CD14-positive monocyte (primary cell): Measurements from ENCODE around the gene MGAT5B. TPM values are rescaled to one million over a fixed set of nuclear protein-coding genes. Genes with fewer than 3 reads are reported as not detected.

Source experiments
- DNase-seq, 3 donors: peaks; one replicate each; pipeline ENCODE4 v3.0.0-alpha.2; 2011 to 2022
- H2AFZ ChIP-seq: 2 replicates; pipeline ENCODE4 v1.6.0; 2012; ENCODE audit warnings: mild to moderate bottlenecking, low read depth, low read length, inconsistent platforms; ENCODE audit not compliant: insufficient read depth, poor library complexity, severe bottlenecking
- H3K27ac ChIP-seq, 2 donors: 1 replicate in 1 of 2; 2 replicates in 1 of 2; pipeline ENCODE4 v1.5.1; 2012 to 2013; ENCODE audit warnings: low read length in 2 of 2, control low read depth in 1 of 2, inconsistent platforms in 1 of 2, low read depth in 1 of 2, mild to moderate bottlenecking in 1 of 2
- H3K27me3 ChIP-seq, 2 donors: one replicate each; pipeline versions ENCODE4 v1.6.0 to v1.6.1; 2011 to 2013; ENCODE audit warnings: low read length in 2 of 2; ENCODE audit not compliant: control insufficient read depth in 2 of 2, insufficient read depth in 2 of 2
- H3K36me3 ChIP-seq, 2 donors: replicated peaks in 1 of 2; 1 replicate in 1 of 2; 2 replicates in 1 of 2; pipeline versions ENCODE4 v1.5.1 to v1.6.1; 2012 to 2013; ENCODE audit warnings: low read length in 2 of 2, control low read depth in 1 of 2, inconsistent platforms in 1 of 2, mild to moderate bottlenecking in 1 of 2; ENCODE audit not compliant: insufficient read depth in 2 of 2, control insufficient read depth in 1 of 2
- H3K4me1 ChIP-seq, 2 donors: 1 replicate in 1 of 2; 2 replicates in 1 of 2; pipeline versions ENCODE4 v1.5.1 to v1.6.1; 2012 to 2013; ENCODE audit warnings: low read length in 2 of 2, control low read depth in 1 of 2, inconsistent platforms in 1 of 2, mild to moderate bottlenecking in 1 of 2, moderate library complexity in 1 of 2; ENCODE audit not compliant: insufficient read depth in 2 of 2, control insufficient read depth in 1 of 2
- H3K4me2 ChIP-seq: replicated peaks from 2 replicates; pipeline ENCODE3; 2012; ENCODE audit warnings: low read length, moderate library complexity, mild to moderate bottlenecking; ENCODE audit not compliant: poor library complexity, severe bottlenecking; ENCODE audit errors: extremely low read depth
- H3K4me3 ChIP-seq, 3 experiments: fragments of 200-600 bp in 1 of 3; sonication (generic) in 1 of 3; replicated peaks in 1 of 3; 1 replicate in 2 of 3; 2 replicates in 1 of 3; pipeline ENCODE4 v1.5.1; 2011 to 2013; ENCODE audit warnings: low read length in 3 of 3, mild to moderate bottlenecking in 3 of 3, control low read depth in 2 of 3, low read depth in 2 of 3, inconsistent platforms in 1 of 3, moderate library complexity in 1 of 3
- H3K79me2 ChIP-seq: 2 replicates; pipeline ENCODE4 v1.6.0; 2012; ENCODE audit warnings: mild to moderate bottlenecking, control low read depth, inconsistent platforms, low read length, moderate library complexity; ENCODE audit not compliant: insufficient read depth
- H3K9ac ChIP-seq: 2 replicates; pipeline ENCODE4 v1.6.0; 2017; ENCODE audit warnings: low read length, mild to moderate bottlenecking; ENCODE audit not compliant: insufficient read depth, poor library complexity, severe bottlenecking
- H3K9me3 ChIP-seq, 2 donors: replicated peaks in 1 of 2; 1 replicate in 1 of 2; 2 replicates in 1 of 2; pipeline versions ENCODE4 v1.5.1 to v1.6.1; 2012 to 2013; ENCODE audit warnings: low read length in 2 of 2, control low read depth in 1 of 2; ENCODE audit not compliant: control insufficient read depth in 1 of 2, insufficient read depth in 1 of 2
- H4K20me1 ChIP-seq: 2 replicates; pipeline ENCODE4 v1.6.0; 2012; ENCODE audit warnings: mild to moderate bottlenecking, low read length, control low read depth, moderate library complexity; ENCODE audit not compliant: insufficient read depth
- H3K27ac Mint-ChIP-seq, 7 donors: one replicate each; pipeline ENCODE4 v1.8.0; 2020; ENCODE audit warnings: mild to moderate bottlenecking in 7 of 7, mixed read lengths in 7 of 7, moderate library complexity in 6 of 7, inconsistent platforms in 2 of 7
- H3K27me3 Mint-ChIP-seq, 3 donors: one replicate each; pipeline ENCODE4 v1.8.0; 2021 to 2022; ENCODE audit warnings: low read depth in 3 of 3, mild to moderate bottlenecking in 3 of 3, mixed read lengths in 3 of 3, moderate library complexity in 3 of 3, inconsistent platforms in 1 of 3
- H3K36me3 Mint-ChIP-seq, 2 donors: one replicate each; pipeline ENCODE4 v1.8.0; 2020; ENCODE audit warnings: mixed read lengths in 2 of 2, inconsistent platforms in 1 of 2, mild to moderate bottlenecking in 1 of 2
- H3K4me1 Mint-ChIP-seq: one replicate; pipeline ENCODE4 v1.8.0; 2020; ENCODE audit warnings: mild to moderate bottlenecking, mixed read lengths
- H3K4me3 Mint-ChIP-seq, 2 donors: one replicate each; pipeline ENCODE4 v1.8.0; 2020; ENCODE audit warnings: mild to moderate bottlenecking in 2 of 2, mixed read lengths in 2 of 2, moderate library complexity in 1 of 2
- H3K9me3 Mint-ChIP-seq, 7 donors: one replicate each; pipeline ENCODE4 v1.8.0; 2020 to 2022; ENCODE audit warnings: mixed read lengths in 7 of 7, mild to moderate bottlenecking in 6 of 7, moderate library complexity in 6 of 7, inconsistent platforms in 2 of 7
- WGBS: methylation state at CpG from one replicate; pipeline ENCODE4 v1.1.5; 2013; ENCODE audit warnings: missing lambda C conversion rate; ENCODE audit not compliant: insufficient coverage; 5-methylcytosine and 5-hydroxymethylcytosine counted together
- intact Hi-C, 2 donors: fragments of 100-400 bp; cut with micrococcal nuclease; formaldehyde crosslinking; loops; one replicate each; pipeline versions ENCODE4 v1.15.0 to v1.15.1; 2023
- polyA plus RNA-seq, 3 donors: library from polyadenylated mRNA; depleted of rRNA in 1 of 3; unstranded in 2 of 3; stranded (reverse) in 1 of 3; fragments of 300-500 nt in 2 of 3; fragments of >200 nt in 1 of 3; fragmentation: Illumina TruSeq in 2 of 3; gene quantifications; 1 replicate in 2 of 3; 2 replicates in 1 of 3; pipeline ENCODE4 v1.2.3, GENCODE V29; 2012 to 2021
- TF ChIP-seq, protein P1 (sequence below): fragments of 200-600 bp; IDR thresholded peaks from one replicate; pipeline ENCODE4 v1.8.0; 2022; ENCODE audit warnings: antibody characterized with exemption, mild to moderate bottlenecking

The MGAT5B gene
- polyA plus RNA-seq, 3 donors: not detected

GRCh38 chr17:76877437-76877836 lies 9.2 kb downstream of the MGAT5B start:
- H3K9me3 Mint-ChIP-seq: peaks cover 10 to 26% (median 19%) of the 10 kb centered on the region in 7 donors
- no peak overlapping the region for H3K9ac ChIP-seq
- H3K4me3 Mint-ChIP-seq: no peak overlapping the region
- H3K36me3 ChIP-seq: no peaks in the 10 kb centered on the region
- H2AFZ ChIP-seq: no peak overlapping the region
- no peaks in the 10 kb centered on the region for H4K20me1 ChIP-seq
- no peak overlapping the region for H3K4me2 ChIP-seq
- intact Hi-C loops: loop anchor here in 1 of 2 donors (10.0 kb wide), 1 partner anchor 177 kb away; no protein-coding TSS in a partner anchor
- no peak overlapping the region for H3K27ac Mint-ChIP-seq
- TF ChIP-seq, protein P1, sequence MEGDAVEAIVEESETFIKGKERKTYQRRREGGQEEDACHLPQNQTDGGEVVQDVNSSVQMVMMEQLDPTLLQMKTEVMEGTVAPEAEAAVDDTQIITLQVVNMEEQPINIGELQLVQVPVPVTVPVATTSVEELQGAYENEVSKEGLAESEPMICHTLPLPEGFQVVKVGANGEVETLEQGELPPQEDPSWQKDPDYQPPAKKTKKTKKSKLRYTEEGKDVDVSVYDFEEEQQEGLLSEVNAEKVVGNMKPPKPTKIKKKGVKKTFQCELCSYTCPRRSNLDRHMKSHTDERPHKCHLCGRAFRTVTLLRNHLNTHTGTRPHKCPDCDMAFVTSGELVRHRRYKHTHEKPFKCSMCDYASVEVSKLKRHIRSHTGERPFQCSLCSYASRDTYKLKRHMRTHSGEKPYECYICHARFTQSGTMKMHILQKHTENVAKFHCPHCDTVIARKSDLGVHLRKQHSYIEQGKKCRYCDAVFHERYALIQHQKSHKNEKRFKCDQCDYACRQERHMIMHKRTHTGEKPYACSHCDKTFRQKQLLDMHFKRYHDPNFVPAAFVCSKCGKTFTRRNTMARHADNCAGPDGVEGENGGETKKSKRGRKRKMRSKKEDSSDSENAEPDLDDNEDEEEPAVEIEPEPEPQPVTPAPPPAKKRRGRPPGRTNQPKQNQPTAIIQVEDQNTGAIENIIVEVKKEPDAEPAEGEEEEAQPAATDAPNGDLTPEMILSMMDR: no peak
- H3K27me3 Mint-ChIP-seq: peaks cover 12 to 23% (median 15%) of the 10 kb centered on the region in 3 donors
- no peak for DNase-seq
- no peak overlapping the region for H3K27ac ChIP-seq
- H3K4me1 Mint-ChIP-seq: peaks cover 4% of the 10 kb centered on the region
- 94% methylated on average over 9 of the region's 9 CpGs for WGBS
- peaks cover 16 to 28% of the 10 kb centered on the region in 2 donors for H3K9me3 ChIP-seq
- no peaks in the 10 kb centered on the region for H3K36me3 Mint-ChIP-seq
- H3K27me3 ChIP-seq: peaks cover 0 to 6% of the 10 kb centered on the region in 2 donors
- H3K4me3 ChIP-seq: no peak overlapping the region
- no peaks in the 10 kb centered on the region for H3K4me1 ChIP-seq
- H3K79me2 ChIP-seq: no peaks in the 10 kb centered on the region

- no peak overlapping the region for H3K9ac ChIP-seq
- Mint-ChIP-seq H3K4me1 (no peaks in the 10 kb centered on the region), H3K9me3 (peaks cover 10 to 25% (median 19%) of the 10 kb centered on the region in 7 donors), H3K27ac (no peak overlapping the region), H3K4me3 (no peak overlapping the region), H3K36me3 (no peaks in the 10 kb centered on the region), H3K27me3 (peaks cover 8 to 16% (median 12%) of the 10 kb centered on the region in 3 donors)
- H3K27me3 ChIP-seq: no peaks in the 10 kb centered on the region
- H3K27ac ChIP-seq: no peak overlapping the region
- 93% methylated on average over 2 of the region's 6 CpGs for WGBS
- no peak overlapping the region for H3K4me3 ChIP-seq
- TF ChIP-seq, protein P1: no peak
- no peaks in the 10 kb centered on the region for H4K20me1 ChIP-seq
- no peak for DNase-seq
- no peak overlapping the region for H3K4me2 ChIP-seq
- no peaks in the 10 kb centered on the region for H3K79me2 ChIP-seq
- intact Hi-C loops: loop anchor here in 1 of 2 donors (10.0 kb wide), 1 partner anchor 176 kb away; no protein-coding TSS in a partner anchor
- H2AFZ ChIP-seq: no peak overlapping the region
- peaks cover 16 to 28% of the 10 kb centered on the region in 2 donors for H3K9me3 ChIP-seq
- no peaks in the 10 kb centered on the region for H3K4me1 ChIP-seq
- no peaks in the 10 kb centered on the region for H3K36me3 ChIP-seq
Observed at GRCh38 chr17:76878568-76878967, 10.4 kb downstream of the MGAT5B start.
